Left ventricle myocardium superior (tissue), 1 donor: ENCODE measurements around the gene PLAC8. TPM values are rescaled to one million over a fixed set of nuclear protein-coding genes. Genes with fewer than 3 reads are reported as not detected.
"Not testable (repeated sequence)": the region's sequence is repeated elsewhere in the genome, so short reads cannot be mapped to it uniquely, and the experiment has no call there.

Experiments
- ATAC-seq: fragments of 200-7000 bp; cut with Tn5 transposase; one replicate; pipeline ENCODE4 v1.9.1; 2020; ENCODE audit warnings: mild to moderate bottlenecking, moderate library complexity
- DNase-seq: peaks from one replicate; pipeline ENCODE4 v3.0.0-alpha.2; 2020
- intact Hi-C: fragments of 100-400 bp; cut with micrococcal nuclease; formaldehyde crosslinking; loops from one replicate; pipeline ENCODE4 v1.11.0; 2022
- total RNA-seq: library from RNA; stranded (reverse); fragmentation: NEBNext Ultra II Directional; extraction: Animal tissue kit (Norgen Biotek cat#: 25700); gene quantifications from one replicate; pipeline ENCODE4 v1.2.1, GENCODE V29; 2021
- donor health status: DM: no; HTN: yes; CAD: no; lungs with severe emphysema.

Gene PLAC8
- total RNA-seq, 1 donor from 2014 or later, result 1.1 TPM

- no peak for ATAC-seq
- intact Hi-C loops, result no loop called here
- DNase-seq, result no peak
Measured at GRCh38 chr4:83113429-83113786, 1.1 kb downstream of the PLAC8 start.

DNA sequence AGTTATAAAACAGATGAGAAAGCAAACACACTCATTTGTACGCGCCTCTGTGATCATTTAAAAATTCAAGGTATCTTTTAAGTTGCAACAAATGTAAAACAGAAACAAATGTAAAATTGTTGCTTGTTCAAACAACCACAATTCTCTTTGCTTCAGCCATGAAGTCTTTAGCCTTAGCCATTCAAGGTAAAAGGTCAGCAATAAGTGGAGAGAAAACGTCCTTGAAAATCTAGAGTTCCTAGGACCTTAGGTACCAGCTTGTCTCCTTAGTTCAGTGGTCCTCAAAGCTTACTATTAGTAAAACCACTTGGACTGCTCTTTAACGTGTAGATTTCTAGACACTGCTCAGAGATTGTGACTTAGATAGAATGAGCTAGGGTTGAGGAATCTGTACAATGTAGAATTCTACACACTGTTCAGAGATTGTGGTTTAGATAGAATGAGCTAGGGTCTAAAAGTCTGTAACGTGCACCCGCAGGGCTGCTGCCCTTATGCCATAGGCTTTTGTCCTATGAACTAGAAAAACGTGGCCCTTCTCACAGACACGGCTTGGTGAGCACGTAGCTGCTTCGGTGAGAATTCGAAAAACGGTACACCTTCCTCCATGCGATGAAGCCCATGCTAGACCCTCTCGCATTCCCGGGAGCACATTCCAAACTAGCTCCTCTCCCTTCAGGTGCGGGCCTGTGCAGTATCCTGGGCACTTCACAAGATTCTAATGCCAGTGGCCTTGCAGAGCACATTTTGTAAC is 1.7 kb downstream of the PLAC8 start:
- ATAC-seq, result no peak
- intact Hi-C loops, result no loop called here

GRCh38 chr4:83112231-83112630 is 2.3 kb downstream of the PLAC8 start:
- ATAC-seq (no peak), DNase-seq (no peak)
- intact Hi-C loops, result no loop called here

More for the DNA sequence above, 1.7 kb downstream of the PLAC8 start:
- no peak for DNase-seq

GRCh38 chr4:83111751-83112141 is 2.8 kb downstream of the PLAC8 start:
- intact Hi-C loops, ATAC-seq: not testable (repeated sequence)

DNA sequence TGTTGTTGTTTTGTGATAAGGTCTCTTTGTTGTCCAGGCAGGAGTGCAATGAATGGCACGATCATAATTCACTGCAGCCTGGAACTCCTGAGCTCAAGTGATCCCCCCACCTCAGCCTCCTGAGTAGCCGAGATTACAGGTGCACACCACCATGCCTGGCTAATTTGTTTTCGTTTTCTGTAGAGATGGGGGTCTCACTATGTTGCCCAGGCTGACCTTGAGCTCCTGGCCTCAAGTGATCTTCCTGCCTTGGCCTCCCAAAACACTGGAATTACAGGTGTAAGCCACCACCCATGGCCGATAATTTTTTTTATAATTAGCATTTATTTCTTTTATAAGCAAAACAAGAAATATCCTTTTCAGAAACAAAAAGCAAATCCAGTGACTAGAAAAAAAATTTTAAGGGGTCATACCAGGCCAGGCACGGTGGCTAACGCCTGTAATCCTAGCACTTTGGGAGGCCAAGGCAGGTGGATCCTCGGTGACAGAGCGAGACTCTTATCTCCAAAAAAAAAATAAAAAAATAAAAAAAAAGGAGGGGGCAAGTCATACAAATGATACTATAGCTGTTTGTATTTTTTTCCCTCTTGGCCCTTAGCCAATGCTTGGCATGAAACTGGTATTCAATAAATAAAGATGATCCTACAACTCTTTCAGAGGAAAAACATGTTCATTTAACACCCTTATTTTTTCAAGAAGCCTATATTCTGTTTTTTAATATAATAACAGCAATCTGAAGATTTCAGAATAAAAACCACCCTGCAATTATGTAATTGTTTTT is 3.4 kb downstream of the PLAC8 start:
- ATAC-seq (no peak), DNase-seq (no peak)
- intact Hi-C loops, result no loop called here

More at GRCh38 chr4:83111751-83112141, 2.8 kb downstream of the PLAC8 start:
- DNase-seq, result not testable (repeated sequence)

GRCh38 chr4:83110223-83110945 is 4.1 kb downstream of the PLAC8 start:
- DNase-seq (peak; percentile 89), ATAC-seq (peak; percentile 98)
- intact Hi-C loops, result no loop called here

DNA sequence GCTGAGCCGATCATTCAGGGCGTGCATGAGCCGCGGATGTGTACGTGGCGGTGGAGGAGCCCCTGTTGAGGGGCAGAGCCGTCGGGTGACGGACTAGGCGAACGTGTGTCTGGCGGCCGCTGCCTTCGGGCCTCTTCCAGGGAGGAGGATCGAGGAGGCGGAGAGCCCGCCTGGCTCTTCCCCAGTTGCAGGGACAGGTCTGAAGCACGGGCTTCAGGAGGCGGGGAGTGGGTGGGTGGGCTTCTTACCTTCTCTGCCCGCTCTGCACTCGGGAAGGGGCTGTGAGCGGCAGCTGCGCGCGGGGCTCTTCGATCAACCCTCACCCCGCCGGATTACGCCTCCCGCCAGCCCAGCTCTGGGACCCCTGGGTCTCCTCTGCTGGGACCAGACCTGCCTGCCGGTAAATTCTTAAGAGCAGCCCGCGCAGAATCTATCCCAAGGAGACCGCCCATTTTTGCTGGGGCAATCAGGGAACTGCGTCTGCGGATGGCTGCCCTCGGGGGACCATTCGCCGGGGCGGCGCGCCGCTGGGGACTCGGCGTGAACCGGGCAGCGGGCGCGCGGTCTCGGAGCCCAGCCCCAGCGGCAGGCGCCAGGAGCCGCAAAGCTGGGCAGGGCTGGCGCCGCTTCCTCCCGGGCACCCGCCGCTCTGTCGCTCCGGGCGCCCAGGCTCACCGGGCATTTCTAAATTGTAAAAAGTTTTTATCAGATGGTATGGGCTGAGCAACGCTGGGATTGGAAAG is 4.9 kb downstream of the PLAC8 start:
- peak; percentile 60 for DNase-seq
- peak; percentile 89 for ATAC-seq
- intact Hi-C loops, result no loop called here

DNA sequence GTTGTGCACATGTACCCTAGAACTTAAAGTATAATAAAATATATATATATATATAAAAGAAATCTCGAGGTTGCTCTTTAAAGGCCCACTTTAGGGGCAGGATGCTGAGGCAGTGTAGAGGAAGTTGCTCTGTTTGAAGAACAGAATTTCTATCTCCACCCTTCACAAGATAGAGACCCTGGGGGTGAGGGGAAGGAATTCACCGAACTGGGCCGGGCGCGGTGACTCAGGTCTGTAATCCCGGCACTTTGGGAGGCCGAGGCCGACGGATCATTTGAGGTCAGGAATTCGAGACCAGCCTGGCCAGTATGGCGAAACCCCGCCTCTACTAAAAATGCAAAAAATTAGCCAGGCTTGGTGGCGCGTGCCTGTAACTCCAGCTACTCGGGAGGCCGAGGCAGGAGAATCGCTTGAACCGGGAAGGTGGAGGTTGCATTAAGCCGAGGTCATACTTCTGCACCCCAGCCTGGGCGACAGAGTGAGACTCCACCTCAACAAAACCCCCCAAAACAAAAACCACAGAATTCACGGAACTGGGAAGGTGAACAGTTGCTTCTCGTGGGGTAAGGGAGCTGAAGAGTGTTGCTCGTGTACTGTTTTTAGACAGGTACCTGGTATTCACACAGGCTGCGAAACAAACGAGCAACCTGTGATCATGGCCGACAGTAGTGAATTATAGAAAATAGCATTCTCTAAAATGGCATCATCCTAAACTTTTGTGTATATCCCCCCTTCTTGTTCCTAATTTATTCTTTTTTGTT is 6.2 kb downstream of the PLAC8 start:
- ATAC-seq, result no peak
- intact Hi-C loops, result no loop called here
- DNase-seq, result no peak

GRCh38 chr4:83107631-83108030 is 6.9 kb downstream of the PLAC8 start:
- intact Hi-C loops, result no loop called here
- DNase-seq (no peak), ATAC-seq (no peak)

DNA sequence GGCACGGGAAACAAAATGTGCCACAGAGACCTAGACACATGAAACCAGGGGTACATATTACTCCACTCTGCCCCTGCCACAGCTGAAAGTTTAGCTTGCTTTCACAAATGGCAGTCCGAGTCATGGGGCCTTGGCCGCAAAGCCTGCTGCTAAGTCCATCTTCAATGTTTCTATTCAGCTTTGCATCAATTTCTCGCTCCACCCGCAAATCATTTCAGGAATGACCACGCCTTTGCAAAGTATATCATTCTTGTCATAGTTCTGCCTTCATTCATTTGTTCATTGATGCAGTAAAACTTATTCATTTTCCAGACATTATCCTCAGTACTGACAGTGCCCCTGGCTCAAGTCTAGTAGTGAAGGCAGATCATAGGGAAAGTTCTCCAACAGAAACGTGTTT is 9.5 kb downstream of the PLAC8 start:
- DNase-seq (no peak), ATAC-seq (no peak)
- intact Hi-C loops, result no loop called here

DNA sequence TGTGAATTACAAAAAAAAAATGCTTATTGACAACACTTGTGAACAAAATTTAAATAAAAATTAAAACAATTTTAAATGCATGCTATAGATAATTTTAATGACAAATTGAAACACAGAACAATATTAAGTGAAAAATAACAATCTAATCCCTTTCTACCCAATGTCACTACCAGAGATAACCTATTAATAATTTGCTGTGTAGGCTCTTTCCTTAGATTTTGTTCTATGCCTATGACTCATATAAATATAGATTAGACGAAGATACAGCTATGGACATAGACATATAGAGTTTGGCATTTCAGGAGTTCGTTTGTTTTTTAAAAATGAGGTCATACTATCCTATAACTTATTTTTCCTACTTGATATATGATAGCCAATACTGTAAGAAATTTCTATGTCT is 18.1 kb downstream of the PLAC8 start:
- intact Hi-C loops, result no loop called here
- no peak for ATAC-seq
- no peak for DNase-seq

DNA sequence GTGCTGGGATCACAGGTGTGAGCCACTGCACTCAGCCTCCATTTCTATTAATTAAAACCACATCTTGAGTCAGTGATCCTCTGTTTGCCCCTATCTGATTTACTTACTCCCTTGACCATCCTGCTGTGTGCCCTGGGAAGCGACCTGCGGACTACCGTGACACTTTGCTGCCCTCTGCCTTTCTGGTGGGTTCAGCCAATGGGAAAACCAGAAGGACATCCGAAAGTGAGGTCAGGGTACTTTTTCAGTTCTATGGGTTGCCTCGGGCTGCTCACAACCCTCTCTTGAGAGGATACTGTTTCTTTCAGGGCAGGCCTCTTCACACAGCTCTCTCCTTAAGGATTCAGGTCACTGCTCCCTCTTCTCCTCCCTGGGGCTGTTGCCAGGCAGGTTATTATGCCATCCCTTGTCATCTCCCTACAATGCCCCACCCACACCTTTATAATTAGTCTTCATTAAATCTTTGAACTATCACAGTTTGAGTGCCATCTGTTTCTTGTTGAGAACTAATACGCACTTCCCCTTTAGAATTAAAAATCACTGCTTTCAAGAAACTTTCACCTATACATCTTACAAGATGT is 21.4 kb downstream of the PLAC8 start:
- DNase-seq (no peak), ATAC-seq (no peak)
- intact Hi-C loops, result no loop called here

DNA sequence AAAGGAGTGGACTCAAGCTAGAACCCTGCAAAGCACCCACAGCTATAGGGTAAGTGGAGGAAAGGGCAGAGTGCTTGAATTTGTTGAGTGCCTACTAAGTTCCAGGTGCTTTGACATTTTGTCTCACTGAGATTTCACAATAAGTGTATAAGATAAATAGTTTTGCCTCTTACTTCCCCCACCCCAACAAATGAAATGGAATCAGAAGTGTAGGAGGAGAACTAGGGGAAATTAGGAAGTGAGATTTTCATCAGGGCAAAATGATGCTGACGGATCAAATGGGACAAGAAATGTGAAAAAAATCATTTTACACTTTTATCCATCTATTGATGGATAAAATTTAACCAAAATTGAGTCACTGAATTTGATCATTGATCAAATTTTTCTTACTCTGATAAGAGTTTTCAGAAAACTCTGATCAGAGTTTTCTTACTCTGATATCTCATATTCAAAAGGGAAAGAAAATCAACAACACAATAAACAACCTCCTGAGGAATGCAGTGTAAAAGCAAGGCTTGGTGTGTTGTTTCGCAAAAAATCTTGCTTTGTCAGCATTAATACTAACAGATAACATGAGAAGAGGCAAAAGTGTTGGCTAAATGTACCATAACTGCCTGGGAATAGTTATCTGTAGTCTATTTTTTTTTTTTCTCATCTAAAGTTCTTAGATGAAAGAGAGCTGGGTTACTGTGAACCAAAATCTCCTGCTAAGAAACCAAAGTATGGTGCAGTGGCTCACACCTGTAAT is 24.9 kb downstream of the PLAC8 start:
- intact Hi-C loops, result no loop called here
- ATAC-seq (no peak), DNase-seq (no peak)

DNA sequence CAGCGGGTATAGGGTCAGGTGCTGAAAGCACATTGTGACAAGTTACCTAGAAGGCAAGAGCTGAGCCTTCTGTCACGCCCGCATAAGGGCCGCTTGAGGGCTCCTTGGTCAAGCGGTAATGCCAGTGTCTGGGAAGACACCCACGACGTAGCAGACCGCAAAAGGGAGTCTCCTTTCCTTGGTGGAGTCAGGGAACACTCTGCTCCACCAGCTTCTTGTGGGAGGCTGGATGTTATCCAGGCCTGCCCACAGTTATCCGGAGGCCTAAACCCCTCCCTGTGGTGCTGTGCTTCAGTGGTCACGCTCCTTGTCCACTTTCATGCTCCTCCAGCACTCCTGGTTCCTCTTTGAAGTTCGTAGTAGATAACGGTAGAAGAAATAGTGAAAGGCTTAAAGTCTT is 29.6 kb downstream of the PLAC8 start:
- intact Hi-C loops, DNase-seq, ATAC-seq: not testable (repeated sequence)

DNA sequence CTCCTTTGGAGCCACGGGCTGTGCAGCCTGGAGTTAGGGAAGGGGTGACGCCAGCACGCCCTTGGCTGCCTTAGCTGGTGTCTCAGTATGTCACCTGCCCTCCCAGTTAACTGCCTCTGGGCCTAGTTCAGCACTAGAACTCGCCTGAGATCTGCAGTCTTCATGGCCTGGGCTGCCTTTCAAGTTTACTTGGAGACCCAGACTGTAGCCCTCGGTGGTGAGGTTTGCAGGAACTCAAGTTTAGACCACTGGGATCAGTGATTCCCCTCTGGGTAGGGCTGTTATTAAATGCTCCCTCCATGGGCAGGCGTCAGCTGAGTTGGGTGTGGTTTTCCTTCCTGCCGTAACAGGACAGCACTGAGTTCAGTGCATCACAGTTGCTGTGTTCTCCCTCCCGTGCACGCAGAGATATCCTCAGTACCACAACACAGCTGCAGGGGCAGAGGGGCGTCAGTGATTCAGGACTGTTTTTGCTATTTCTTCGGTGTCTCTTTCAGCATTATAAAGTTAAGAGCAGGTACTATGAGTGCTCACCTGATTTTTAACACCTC is 30.5 kb downstream of the PLAC8 start:
- DNase-seq (no peak), ATAC-seq (peak; percentile 69)
- intact Hi-C loops, result no loop called here

DNA sequence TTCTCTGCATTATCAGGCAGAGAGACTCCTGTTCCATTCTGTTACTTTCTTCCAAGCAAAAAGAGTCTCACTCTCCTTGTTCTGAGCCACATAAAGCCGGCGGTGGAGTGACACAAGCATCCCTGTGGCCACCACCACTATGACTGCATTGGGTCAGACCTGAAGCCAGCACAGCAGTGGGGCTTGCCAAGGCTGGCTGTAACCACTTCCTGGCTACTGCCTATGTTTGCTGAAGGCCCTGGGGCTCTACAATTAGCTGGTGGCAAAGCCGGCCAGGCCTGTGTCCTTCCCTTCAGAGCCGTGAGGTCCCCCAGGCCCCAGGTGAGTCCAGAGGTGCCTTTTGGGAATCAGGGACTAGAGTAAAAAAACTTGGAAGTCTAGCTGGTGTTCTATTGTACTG is 31.8 kb downstream of the PLAC8 start:
- ATAC-seq (no peak), DNase-seq (no peak)
- intact Hi-C loops, result no loop called here

DNA sequence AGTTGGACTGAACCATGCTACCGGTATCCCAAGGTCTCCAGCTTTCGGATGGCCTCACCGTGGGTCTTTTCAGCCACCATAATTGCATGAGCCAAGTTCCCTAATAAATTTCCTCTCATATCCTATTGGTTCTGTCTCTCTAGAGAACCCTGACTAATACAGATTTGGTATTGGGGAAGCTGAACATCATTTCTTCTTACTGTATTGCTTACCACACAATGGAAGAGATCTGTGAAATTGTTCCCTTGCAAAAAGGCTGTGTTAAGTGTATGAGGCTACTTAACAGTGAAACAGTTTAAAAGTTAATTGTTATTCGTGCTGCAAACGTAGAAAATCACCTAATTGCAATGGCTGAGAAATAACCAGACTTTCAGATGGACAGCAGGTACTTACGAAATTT is 34.0 kb downstream of the PLAC8 start:
- intact Hi-C loops, result no loop called here
- DNase-seq (no peak), ATAC-seq (no peak)
